Measurements from ENCODE around the gene MEI1. TPM values are rescaled to one million over a fixed set of nuclear protein-coding genes. Genes with fewer than 3 reads are reported as not detected.

The MEI1 gene
- total and polyA plus RNA-seq, 9 of the 15 experiments (the other 6 are each of a cell fraction or from before 2014, with no cell fraction given), result 0.08 to 0.68 (median 0.18) TPM; not detected in 2

- in situ Hi-C loops (cut with MboI) (no loop called here), intact Hi-C loops (cut with micrococcal nuclease) (loop anchor here (2.0 kb wide), 1 partner anchor 55 kb away; no protein-coding TSS in a partner anchor)
- Histone ChIP-seq H3K9ac (ENCODE audit: insufficient read depth in 1 of 2, low read depth in 2 of 2, low read length in 2 of 2) (peak overlapping the region in 1 of 2 experiments; percentile 84; a peak in 2 of 4 replicates), H3K4me3 (peak overlapping the region; percentile 78), H3K9me1 (ENCODE audit: control insufficient read depth, insufficient read depth, low read length) (no peaks in the 10 kb centered on the region), H3K27ac (ENCODE audit: extremely low read depth, low read depth, low read length) (no peak overlapping the region), H3K36me3 (ENCODE audit: control insufficient read depth, insufficient read depth, low read length) (no peaks in the 10 kb centered on the region), H3K27me3 (ENCODE audit: control insufficient read depth in 2 of 2, insufficient read depth in 2 of 2, low read length in 2 of 2) (no peaks in the 10 kb centered on the region), H3K4me2 (ENCODE audit: insufficient read depth, low read length) (peak overlapping the region; percentile 91), H3K9me3 (replicated peaks; ENCODE audit: control insufficient read depth, insufficient read depth, low read depth, low read length) (no peaks in the 10 kb centered on the region), H3K79me2 (ENCODE audit: control insufficient read depth, insufficient read depth, low read length) (peaks cover 25% of the 10 kb centered on the region), H2AFZ (ENCODE audit: low read depth, low read length) (no peak overlapping the region), H3K4me1 (replicated peaks in 1 of 2; ENCODE audit: control insufficient read depth in 2 of 2, insufficient read depth in 2 of 2, low read length in 2 of 2) (peaks cover 13 to 20% of the 10 kb centered on the region in 2 experiments; a peak in 4 of 5 replicates), H4K20me1 (replicated peaks; ENCODE audit: control insufficient read depth, insufficient read depth, low read length) (no peaks in the 10 kb centered on the region)
- ChIA-PET CTCF (ENCODE audit: low intra/inter-chr PET ratio) (no interaction called here), POLR2A (no interaction called here)
- ATAC-seq (no peak), DNase-seq (ENCODE audit: extremely low read depth in 1 of 4, low spot score in 3 of 4) (no peak), FAIRE-seq (no peak)
- TF ChIP-seq KAT8 (IDR thresholded peaks at IDR 0.05; ENCODE audit: low read depth) (no peak), HMGN3 (IDR thresholded peaks at IDR 0.05; ENCODE audit: borderline replicate concordance, extremely low read depth, insufficient read length, low read depth, low read length) (no peak), MAFF (IDR thresholded peaks at IDR 0.05; ENCODE audit: low read length) (no peak), ZNF551 (CRISPR knock-in tag; IDR thresholded peaks at IDR 0.05) (no peak), PURB (CRISPR knock-in tag; IDR thresholded peaks at IDR 0.05; ENCODE audit: low read depth) (no peak), POLR3G (IDR thresholded peaks at IDR 0.05; ENCODE audit: extremely low read depth, insufficient read length, insufficient replicate concordance) (no peak), STAT5B (CRISPR knock-in tag; IDR thresholded peaks at IDR 0.05) (no peak), ZNF324 (CRISPR knock-in tag; IDR thresholded peaks at IDR 0.05) (no peak), TSC22D4 (tag; IDR thresholded peaks at IDR 0.05) (no peak), ZNF764 (CRISPR knock-in tag; IDR thresholded peaks at IDR 0.05; ENCODE audit: low read depth) (no peak), DIDO1 (tag; IDR thresholded peaks at IDR 0.05; ENCODE audit: low read depth) (no peak), TEAD2 (tag; IDR thresholded peaks at IDR 0.05) (no peak), WHSC1 (IDR thresholded peaks at IDR 0.05; ENCODE audit: low read length) (no peak), NCOA6 (IDR thresholded peaks at IDR 0.05) (no peak), ELK1 (CRISPR knock-in tag; IDR thresholded peaks at IDR 0.05) (no peak), ZNF347 (CRISPR knock-in tag; IDR thresholded peaks at IDR 0.05; ENCODE audit: low read depth) (no peak), ZBTB26 (CRISPR knock-in tag; IDR thresholded peaks at IDR 0.05) (no peak), ZC3H11A (IDR thresholded peaks at IDR 0.05; ENCODE audit: low read depth, low read length) (no peak)
- TF ChIP-seq, protein P1, sequence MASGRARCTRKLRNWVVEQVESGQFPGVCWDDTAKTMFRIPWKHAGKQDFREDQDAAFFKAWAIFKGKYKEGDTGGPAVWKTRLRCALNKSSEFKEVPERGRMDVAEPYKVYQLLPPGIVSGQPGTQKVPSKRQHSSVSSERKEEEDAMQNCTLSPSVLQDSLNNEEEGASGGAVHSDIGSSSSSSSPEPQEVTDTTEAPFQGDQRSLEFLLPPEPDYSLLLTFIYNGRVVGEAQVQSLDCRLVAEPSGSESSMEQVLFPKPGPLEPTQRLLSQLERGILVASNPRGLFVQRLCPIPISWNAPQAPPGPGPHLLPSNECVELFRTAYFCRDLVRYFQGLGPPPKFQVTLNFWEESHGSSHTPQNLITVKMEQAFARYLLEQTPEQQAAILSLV (tag; IDR thresholded peaks at IDR 0.05), result no peak
- 5% methylated on average over 2 of the region's 2 CpGs for WGBS (ENCODE audit: insufficient coverage, low coverage, missing lambda C conversion rate)
- BruUV-seq (replicated peaks), result no TSS peak
Observed at GRCh38 chr22:41801886-41802285, 102.6 kb downstream of the MEI1 start.

Data from K562 (cell line).